ENCODE data around the gene THSD8. TPM values are rescaled to one million over a fixed set of nuclear protein-coding genes. Genes with fewer than 3 reads are reported as not detected.

The THSD8 gene
- total and polyA plus RNA-seq, 12 donors: 1.8 to 8.6 (median 4.6) TPM; not detected in 4

DNA sequence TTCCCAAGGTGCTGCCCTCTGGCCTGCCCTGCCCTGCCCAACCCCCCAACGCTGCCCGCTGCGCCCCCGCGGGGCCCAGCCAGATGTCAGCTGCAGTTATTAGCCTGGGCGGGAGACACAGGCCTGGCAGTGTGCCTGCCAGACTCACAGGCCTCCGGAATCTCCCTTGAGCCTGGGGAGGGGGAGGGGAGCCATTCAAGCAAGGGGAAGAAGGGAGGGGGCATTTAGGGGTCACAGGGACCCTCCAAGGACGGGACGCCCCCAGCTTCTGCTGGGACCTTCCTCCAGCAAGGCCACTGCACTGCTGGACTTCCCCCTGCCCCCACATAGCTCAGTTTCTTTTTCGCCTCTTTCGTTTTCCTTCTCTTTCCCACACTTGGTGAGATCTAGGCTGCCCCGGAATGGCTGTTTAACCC, 13.2 kb upstream of the THSD8 start:
- Histone ChIP-seq H3K4me1 (replicated peaks in 1 of 2) (peaks cover 25 to 51% of the 10 kb centered on the region in 2 donors), H3K9me3 (replicated peaks in 1 of 3) (no peaks in the 10 kb centered on the region), H3K36me3 (replicated peaks in 1 of 2) (no peaks in the 10 kb centered on the region), H3K4me3 (peak overlapping the region in 2 of 4 donors; percentile 1 to 77), H3K27me3 (no peaks in the 10 kb centered on the region), H3K27ac (peak overlapping the region; percentile 95 to 99 (median 97))
- peak; percentile 85 to 92 (median 88) for DNase-seq
- intact Hi-C loops (cut with DNase I): no loop called here
- TF ChIP-seq, protein P1, sequence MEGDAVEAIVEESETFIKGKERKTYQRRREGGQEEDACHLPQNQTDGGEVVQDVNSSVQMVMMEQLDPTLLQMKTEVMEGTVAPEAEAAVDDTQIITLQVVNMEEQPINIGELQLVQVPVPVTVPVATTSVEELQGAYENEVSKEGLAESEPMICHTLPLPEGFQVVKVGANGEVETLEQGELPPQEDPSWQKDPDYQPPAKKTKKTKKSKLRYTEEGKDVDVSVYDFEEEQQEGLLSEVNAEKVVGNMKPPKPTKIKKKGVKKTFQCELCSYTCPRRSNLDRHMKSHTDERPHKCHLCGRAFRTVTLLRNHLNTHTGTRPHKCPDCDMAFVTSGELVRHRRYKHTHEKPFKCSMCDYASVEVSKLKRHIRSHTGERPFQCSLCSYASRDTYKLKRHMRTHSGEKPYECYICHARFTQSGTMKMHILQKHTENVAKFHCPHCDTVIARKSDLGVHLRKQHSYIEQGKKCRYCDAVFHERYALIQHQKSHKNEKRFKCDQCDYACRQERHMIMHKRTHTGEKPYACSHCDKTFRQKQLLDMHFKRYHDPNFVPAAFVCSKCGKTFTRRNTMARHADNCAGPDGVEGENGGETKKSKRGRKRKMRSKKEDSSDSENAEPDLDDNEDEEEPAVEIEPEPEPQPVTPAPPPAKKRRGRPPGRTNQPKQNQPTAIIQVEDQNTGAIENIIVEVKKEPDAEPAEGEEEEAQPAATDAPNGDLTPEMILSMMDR (IDR thresholded peaks at IDR 0.05): no peak
- TF ChIP-seq POLR2A (IDR thresholded peaks at IDR 0.05): peak in 1 of 2 donors; percentile 24
- 0 to 2% (median 1%) methylated on average over 8 to 12 of the region's 12 CpGs for WGBS, 4 donors

DNA sequence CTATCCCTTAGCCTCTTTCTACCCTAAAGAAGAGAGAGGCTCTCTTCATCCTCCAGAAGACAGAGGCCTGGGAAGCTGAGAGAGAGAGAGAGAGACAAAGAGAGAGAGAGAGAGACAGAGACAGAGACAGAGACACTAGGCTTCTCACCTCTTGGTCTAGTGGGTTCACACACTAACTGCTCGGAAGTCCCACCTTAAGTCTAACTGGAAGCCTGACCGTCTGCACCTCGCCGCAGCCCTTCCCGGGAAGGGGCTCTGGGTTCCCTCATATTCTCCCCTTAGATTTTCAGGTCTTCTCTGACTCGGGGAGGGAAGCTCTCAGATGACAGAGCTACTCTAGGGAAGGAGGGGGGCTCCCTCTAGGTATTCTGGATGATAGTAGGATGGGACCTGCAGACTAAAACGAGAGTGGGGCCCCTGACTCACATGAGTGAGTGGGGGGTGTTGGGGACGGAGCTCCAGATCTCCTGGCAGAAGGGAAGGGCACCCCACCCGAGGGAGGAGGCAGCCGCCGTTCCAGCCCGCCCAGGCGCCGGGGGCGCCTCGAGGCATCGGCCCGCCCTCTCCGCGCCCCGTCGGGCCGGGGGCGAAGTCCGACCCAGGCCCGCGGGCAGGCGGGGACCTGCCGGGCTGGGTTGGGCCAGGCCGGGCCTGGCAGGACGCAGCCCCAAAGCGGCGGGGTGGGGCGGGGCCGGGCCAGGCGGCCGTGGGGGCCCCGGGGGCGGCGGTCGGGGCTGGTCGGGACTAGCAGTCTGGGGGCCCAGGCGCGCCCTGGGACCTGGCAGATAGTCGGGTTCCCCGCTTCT, 12.6 kb upstream of the THSD8 start:
- Histone ChIP-seq H3K27me3 (no peaks in the 10 kb centered on the region), H3K4me3 (peak overlapping the region in 3 of 4 donors; percentile 1 to 77 (median 44)), H3K36me3 (replicated peaks in 1 of 2) (no peaks in the 10 kb centered on the region), H3K4me1 (replicated peaks in 1 of 2) (peaks cover 25 to 49% of the 10 kb centered on the region in 2 donors), H3K9me3 (replicated peaks in 1 of 3) (no peaks in the 10 kb centered on the region), H3K27ac (peak overlapping the region; percentile 97 to 100 (median 99))
- intact Hi-C loops (cut with DNase I): no loop called here
- WGBS, 4 donors: 1 to 7% (median 2%) methylated on average over 7 to 46 of the region's 46 CpGs
- TF ChIP-seq POLR2A (IDR thresholded peaks at IDR 0.05): peak in 1 of 2 donors; percentile 35
- TF ChIP-seq, protein P1 (IDR thresholded peaks at IDR 0.05): no peak
- DNase-seq: peak in 2 of 7 donors; percentile 55 to 56

DNA sequence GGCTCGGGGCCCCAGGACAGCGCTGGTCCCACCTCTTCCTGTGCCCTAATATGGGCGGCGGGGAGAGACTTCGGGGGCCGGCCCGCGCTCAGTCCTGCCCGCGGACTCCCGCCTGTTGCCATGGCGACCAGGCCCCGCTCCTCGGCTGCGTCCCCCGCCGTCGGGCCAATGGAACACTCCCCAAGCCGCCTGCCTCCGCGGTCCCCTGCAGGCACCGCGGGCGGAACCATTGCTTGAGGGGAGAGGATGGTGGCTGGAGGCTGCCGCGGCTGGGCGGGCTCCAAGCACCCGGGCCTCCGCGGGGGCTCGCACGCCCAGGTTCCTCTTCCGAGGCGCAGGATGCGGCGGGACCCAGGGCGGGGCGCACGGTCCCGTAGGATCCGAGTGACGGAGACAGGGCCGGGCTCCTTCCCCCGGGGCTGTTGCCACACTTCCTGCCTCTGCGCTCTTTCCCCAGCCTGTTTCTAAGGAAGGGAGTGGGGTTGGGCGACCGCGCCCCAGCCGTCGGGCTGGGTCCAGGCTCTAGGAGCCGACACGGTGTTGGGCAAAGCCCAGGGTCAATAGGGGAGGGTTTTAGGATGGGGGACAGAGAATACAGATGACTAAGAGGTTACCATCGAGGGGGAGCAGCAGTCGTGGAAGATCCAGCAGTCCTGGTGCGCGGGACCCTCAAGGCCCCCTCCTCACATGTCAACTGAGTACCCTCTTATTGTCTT, 11.8 kb upstream of the THSD8 start:
- DNase-seq: peak; percentile 97 to 99 (median 98)
- WGBS, 4 donors: 0% methylated on average over 10 to 56 of the region's 56 CpGs
- intact Hi-C loops (cut with DNase I): no loop called here
- H3K27me3 ChIP-seq: no peaks in the 10 kb centered on the region
- H3K4me3 ChIP-seq: peak overlapping the region in 3 of 4 donors; percentile 16 to 77 (median 44)
- H3K36me3 ChIP-seq (replicated peaks in 1 of 2): no peaks in the 10 kb centered on the region
- H3K4me1 ChIP-seq (replicated peaks in 1 of 2): peaks cover 25 to 50% of the 10 kb centered on the region in 2 donors
- H3K27ac ChIP-seq: peak overlapping the region; percentile 97 to 100 (median 99)
- H3K9me3 ChIP-seq (replicated peaks in 1 of 3): no peaks in the 10 kb centered on the region
- TF ChIP-seq, protein P1 (IDR thresholded peaks at IDR 0.05): no peak
- peak; percentile 83 to 91 for TF ChIP-seq POLR2A (IDR thresholded peaks at IDR 0.05)
